ENCODE measurements around the gene HOPX.
"Not testable (repeated sequence)": the region's sequence is repeated elsewhere in the genome, so short reads cannot be mapped to it uniquely, and the experiment has no call there.

HOPX gene

GRCh38 chr4:56626963-56627362 lies 54.1 kb downstream of the HOPX start:
- DNase-seq (ENCODE audit: low spot score) = no peak

GRCh38 chr4:56626420-56626819 lies 54.7 kb downstream of the HOPX start:
- DNase-seq (ENCODE audit: low spot score) = no peak

- DNase-seq (ENCODE audit: low spot score) = no peak
These were observed 58.9 kb downstream of the HOPX start for GRCh38 chr4:56622176-56622575.

- no peak for DNase-seq (ENCODE audit: low spot score)
These were observed 61.3 kb downstream of the HOPX start for GRCh38 chr4:56619816-56620215.

- no peak for DNase-seq (ENCODE audit: low spot score)
These were observed 61.9 kb downstream of the HOPX start for GRCh38 chr4:56619160-56619559.

- DNase-seq (ENCODE audit: low spot score) = no peak
These were observed 62.4 kb downstream of the HOPX start for GRCh38 chr4:56618734-56619133.

GRCh38 chr4:56613101-56613862 lies 67.8 kb downstream of the HOPX start:
- peak; percentile 27 for DNase-seq (ENCODE audit: low spot score)

- DNase-seq (ENCODE audit: low spot score) = no peak
These were observed 68.8 kb downstream of the HOPX start for GRCh38 chr4:56612282-56612681.

- no peak for DNase-seq (ENCODE audit: low spot score)
These were observed 69.6 kb downstream of the HOPX start for GRCh38 chr4:56611501-56611900.

GRCh38 chr4:56610170-56610569 lies 70.9 kb downstream of the HOPX start:
- DNase-seq (ENCODE audit: low spot score) = not testable (repeated sequence)

- no peak for DNase-seq (ENCODE audit: low spot score)
These were observed 73.2 kb downstream of the HOPX start for GRCh38 chr4:56607926-56608325.

- DNase-seq (ENCODE audit: low spot score) = no peak
These were observed 74.7 kb downstream of the HOPX start for GRCh38 chr4:56606385-56606784.

GRCh38 chr4:56605464-56605863 lies 75.6 kb downstream of the HOPX start:
- not testable (repeated sequence) for DNase-seq (ENCODE audit: low spot score)

GRCh38 chr4:56603297-56603696 lies 77.8 kb downstream of the HOPX start:
- no peak for DNase-seq (ENCODE audit: low spot score)

All from GM03348 (cell line).